Measurements from ENCODE around the gene BRICD5.
A peak's percentile ranks its signal among the peaks of the same experiment; 100 is the strongest.

The BRICD5 gene

DNA sequence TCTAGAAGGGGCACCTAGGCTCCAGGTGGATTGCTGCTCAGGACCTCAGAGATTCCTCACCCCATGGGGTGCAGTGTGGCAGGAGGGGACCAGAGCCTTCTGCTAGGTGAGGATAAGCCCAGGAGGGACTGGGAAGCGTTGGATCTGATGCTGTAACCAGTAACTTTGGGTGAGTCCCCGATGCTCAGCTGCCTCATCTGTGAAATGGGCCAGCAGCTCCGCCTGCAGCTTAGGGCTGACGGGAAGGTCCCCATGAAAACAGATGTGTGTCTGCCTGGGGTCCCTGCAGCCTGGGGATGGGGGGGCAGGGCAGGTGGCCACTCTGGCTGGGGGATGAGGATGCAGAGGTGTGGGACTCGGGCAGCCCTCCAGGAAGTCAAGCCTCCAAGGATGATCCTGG is 11.6 kb downstream of the BRICD5 start:
- DNase-seq (ENCODE audit: low read depth in 2 of 2) = no peak

- no peak for DNase-seq (ENCODE audit: low read depth in 2 of 2)
These were observed 12.4 kb downstream of the BRICD5 start for GRCh38 chr16:2198283-2198682.

- DNase-seq (ENCODE audit: low read depth in 2 of 2) = no peak
These were observed 12.9 kb downstream of the BRICD5 start for GRCh38 chr16:2197765-2198164.

DNA sequence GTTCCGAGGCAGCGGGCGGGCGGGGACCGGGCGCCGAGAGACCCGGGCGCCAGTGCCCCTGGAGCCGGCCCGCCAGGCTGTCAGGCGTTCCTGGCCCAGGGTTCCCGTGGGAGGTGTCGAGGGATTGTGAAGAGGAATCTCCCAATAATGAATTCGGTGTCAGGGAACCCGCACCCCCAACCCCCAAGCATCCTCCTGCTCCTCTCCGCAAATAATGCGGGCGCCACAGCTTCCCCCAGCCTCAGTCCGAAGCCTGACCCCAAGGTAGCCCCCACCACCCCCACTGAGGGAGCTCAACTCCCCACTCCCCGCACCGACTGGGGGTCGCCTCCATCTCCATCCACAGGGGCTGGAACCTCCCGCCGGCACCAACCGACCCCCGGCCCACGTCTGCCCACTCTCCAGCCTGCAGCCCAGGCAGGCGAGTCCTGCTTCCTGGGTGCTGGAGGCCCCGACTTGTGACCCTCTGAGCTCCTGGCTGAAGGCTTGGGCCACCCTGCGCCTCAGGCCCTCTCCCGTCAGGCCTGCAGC is 13.6 kb downstream of the BRICD5 start:
- DNase-seq (ENCODE audit: low read depth in 2 of 2) = no peak

DNA sequence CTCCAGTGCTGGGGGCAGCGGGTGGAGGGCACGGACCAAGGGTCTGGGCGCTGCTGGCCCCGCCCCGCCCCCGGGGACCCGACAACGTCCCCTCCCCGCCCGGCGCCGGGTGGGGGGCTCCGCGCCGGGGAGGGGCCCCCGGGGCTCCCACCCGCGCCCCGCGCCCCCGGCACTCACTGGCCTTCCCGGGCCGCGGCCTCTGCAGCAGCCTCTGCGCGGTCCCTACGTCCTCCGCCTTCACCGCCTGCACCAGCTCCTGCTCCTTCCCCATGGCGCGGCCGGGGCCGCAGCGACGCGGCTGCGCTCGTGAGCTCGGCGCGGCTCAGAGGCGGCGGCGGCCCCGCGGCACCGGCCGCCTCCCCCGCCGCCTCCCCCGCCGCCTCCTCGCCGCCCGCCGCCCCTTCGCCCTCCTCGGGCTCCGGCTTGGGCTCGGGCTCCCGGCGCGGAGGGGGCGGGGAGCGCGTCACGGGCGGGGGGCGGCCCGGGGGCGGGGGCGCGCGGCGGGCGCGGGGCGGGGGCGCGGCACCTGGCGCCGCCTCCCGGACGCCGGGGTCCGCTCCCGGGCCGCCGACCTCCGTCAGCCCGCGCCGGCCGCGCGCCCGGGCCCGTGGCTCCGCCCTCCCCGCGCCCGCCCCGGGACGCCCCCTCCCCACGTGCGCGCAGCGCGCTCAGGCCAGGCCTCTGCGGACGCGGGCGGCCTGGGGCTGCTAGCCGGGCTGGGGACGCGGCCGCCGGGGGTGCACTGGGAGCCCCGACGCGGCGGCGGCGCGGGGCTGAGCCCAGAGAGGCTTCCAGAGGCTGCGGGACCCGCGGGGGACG is 14.3 kb downstream of the BRICD5 start, which contains the start of gene CASKIN1:
Gene CASKIN1, minus strand, starts transcription at position 444 of the 819 bp plus-strand sequence. Its CDS starts 173 bp downstream, at position 271.
- DNase-seq (ENCODE audit: low read depth in 2 of 2) = no peak

DNA sequence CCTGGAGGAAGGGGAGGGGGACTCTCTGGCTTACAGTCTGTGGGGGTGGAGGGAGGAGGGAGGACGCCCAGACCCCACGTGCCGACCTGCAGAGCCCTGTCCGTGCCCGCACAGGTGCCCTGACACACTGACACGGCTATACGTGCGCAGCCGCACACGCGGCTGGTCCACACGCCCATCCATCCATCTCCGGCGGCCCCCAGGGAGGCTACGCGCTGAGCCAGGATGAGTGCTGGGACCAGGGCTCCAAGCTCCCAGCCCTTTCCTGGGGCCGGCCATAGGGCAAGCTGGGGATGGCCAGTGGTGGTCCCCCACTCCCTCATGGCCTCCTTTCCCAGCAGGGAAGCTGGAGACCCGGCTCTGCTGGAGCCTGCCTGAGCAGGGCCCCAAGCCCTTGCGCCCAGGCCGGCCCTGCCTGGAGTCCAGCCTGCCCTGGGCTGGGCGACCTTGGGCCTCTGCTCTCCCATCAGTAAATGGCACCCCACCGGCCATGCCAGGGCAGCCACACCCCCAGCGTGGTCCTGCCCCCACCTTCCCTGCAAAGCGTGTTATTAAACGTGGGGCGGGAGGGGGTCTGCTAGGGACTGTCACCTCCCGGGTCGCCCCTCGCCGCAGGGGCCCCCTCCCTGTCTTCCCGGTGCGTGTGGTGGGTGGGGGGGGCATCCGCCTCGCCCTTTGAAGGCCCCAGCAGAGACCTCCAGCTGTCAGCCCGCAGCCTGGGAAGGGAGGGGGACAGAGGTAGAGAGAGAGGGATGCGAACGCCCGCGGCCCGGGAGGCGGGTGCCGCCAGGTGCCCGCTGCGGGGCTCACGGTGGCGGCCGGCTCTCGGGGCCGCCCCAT is 15.1 kb downstream of the BRICD5 start:
- DNase-seq (ENCODE audit: low read depth in 2 of 2) = no peak

GRCh38 chr16:2194852-2195321 is 15.8 kb downstream of the BRICD5 start:
- DNase-seq (ENCODE audit: low read depth in 2 of 2) = peak in 1 of 2 donors; percentile 17

DNA sequence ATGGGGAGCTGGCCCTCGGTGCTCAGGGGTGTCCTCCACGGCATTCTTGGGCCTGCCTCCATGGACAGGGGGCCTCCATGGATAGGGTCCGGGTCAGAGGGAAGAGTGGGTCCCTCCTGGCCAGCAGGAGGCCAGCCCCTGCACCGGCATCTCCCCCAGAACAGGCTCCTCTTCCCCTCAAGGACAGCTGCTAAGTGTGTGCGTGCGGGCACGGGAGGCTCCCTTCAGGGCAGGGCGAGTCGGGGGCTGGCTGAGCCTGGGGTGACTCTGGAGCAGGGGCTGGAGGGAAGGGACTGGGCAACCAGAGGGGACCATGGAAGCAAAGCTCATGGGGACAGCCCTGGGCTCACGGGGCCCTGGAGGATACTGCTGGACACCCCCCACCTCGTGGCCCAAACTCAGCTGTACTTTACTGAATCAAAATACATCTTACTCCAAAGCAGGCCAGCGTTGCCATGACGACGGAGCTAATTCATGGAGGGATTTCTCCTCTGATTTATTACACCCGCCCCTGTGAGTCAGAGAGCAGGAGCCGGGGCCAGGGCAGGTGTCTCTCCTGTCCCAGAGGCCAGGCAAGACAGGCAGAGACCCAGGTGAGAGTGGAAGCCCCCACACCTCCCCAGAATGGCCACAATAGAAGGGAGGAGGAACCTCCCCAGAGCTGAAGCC is 16.4 kb downstream of the BRICD5 start:
- no peak for DNase-seq (ENCODE audit: low read depth in 2 of 2)

GRCh38 chr16:2191446-2191706 is 19.3 kb downstream of the BRICD5 start:
- DNase-seq (ENCODE audit: low read depth in 2 of 2) = no peak

DNA sequence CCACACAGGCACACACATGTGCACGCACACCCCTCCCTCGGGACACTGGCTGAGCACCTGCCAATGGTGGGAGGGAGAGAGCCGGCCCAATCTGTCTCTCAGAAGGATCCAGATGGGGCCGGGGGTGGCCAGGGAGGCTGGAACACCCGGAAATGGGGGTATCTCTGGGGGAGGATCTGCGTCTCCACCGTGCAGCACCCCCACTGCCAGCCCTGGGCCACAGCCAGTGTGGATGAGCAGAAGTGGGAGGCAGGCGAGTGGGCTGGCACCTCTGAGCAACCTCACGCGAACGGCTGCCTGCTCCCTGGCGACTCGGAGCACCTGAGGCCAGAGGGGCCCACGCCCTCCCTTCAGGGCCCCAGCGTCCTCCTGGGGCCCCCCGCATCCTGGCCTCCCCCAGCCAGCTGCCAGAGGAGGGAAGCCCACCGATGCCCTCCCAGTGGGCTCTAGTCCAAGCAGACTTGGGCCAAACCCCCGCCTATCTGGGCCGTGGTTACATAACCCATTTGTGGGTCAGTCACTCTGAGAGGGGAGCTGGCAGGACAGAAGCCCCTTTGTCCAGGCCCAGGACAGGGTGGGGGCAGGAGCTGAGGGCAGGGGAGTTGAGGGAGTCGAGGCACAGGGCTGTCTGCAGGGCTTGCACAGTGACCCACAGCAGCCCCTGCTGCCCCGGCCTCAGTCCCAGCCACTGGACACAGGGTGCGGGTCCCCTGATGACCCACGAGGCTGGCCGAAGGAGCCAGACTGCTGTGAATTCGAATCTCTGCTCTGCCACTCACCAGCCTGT is 19.8 kb downstream of the BRICD5 start:
- no peak for DNase-seq (ENCODE audit: low read depth in 2 of 2)

DNA sequence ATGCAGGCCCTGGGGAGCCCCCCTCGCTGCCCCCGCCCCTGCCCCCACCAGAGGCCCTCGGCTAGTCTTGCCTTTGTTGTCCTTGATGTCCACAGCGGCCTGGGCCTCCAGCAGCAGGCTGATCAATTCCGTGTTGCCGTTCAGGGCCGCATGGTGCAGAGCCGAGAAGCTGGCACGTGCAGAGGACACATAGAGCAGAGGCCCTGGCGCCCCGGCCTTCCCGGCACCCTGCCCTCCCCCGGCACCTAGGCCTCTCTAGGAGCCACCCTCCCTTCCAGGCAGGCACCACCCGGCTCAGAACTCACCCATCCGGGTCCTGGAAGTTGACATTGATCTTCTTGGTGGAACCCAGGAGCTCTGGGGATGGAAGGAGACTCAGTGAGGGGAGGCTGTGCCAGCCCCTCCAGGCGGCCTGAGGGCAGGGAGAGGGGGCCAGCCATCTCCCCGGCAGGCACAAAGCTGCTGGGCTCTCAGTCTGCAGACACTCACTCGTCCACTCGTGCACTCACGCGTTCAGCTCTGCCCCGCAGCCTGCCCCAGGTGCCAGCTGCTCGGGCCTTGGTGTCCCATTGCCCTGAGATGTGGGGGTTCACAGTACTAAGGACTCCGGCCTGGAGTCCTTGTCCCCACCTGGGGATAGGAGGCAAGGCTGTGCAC is 20.5 kb downstream of the BRICD5 start:
- no peak for DNase-seq (ENCODE audit: low read depth in 2 of 2)

DNA sequence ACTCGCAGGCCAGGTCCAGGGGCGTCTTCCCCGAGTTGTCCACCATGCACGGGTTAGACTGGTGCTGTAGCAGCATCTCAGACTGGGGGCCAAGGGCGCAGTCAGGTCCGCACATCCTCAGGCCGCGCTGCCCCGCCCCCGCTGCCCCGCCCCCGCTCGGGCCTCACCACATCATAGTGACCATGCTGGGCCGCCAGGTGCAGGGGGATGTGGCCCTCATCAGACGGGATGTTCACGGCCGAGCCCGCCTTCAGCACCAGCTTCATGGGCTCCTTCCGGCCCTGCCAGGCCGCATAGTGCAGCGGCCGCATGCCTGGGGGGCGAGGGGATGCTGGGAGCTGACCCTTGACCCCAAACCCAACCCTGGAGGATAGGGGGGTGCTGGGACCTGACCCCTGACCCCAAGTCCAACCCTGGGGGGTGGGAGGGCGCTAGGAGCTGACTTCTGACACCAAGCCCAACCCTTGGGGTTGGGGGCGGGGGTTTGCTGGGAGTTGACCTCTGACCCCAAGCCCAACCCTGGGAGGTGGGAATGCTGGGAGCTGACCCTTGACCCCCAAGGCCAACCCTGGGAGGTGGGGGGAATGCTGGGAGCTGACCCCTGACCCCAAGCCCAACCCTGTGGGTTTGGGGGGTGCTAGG is 21.3 kb downstream of the BRICD5 start:
- DNase-seq (ENCODE audit: low read depth in 2 of 2) = no peak

- no peak for DNase-seq (ENCODE audit: low read depth in 2 of 2)
These were observed 22.3 kb downstream of the BRICD5 start for GRCh38 chr16:2188395-2188794.

DNA sequence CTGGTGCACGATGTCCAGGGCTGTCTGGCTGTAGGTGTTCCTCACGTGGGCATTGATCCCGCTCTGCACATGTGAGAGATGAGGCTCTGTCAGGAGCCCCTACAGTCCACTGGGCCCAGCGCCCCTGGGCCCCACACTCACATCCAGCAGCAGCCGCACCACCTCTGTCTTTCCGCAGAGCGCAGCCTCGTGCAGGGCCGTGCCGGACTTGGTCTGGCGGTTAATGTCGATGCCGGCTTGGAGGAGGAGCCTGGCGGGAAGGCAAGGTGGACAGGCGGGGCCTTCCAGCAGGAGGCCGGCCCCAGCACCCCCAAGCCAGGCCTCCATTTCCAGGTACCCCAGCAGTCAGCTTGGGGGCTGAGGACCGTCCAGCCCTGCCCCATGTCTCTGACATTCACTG is 23.5 kb downstream of the BRICD5 start:
- DNase-seq (ENCODE audit: low read depth in 2 of 2) = no peak

- DNase-seq (ENCODE audit: low read depth in 2 of 2) = no peak
These were observed 24.2 kb downstream of the BRICD5 start for GRCh38 chr16:2186505-2186904.

DNA sequence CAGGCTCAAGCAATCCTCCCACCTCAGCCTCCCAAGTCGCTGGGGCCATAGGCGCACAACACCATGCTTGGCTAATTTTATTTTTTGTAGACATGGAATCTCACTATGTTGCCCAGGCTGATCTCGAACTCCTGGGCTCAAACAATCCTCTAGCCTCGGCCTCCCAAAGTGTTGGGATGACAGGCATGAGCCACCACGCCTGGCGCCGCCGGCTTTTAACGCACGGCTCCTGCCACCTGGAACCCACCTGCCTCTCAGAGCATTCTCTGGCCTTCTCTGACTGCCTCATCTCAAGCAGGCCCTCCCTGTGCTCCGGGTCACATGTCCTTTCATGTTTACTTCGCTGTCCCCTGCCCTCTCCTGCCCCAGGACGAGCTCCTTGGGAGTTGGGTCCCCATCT is 24.6 kb downstream of the BRICD5 start:
- no peak for DNase-seq (ENCODE audit: low read depth in 2 of 2)

DNA sequence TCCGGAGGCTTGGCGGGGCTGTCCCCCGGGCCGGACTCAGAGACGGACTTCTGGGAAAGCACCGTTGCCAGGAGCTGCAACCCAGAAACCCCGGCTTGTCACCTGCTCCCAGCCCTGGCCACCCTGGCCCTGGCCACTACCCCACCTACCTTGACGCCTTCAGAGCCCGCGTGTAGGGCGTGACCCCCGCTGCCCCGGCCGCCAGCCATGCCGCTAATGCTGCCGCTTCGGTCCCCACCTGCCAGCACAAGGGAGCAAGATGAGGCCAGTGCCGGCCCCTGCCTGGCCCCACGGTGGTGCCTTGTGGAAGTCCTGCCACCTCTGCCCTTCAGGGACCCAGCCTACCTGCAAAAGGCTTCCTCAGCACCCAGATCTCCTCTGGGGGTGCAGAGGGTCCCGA is 25.7 kb downstream of the BRICD5 start:
- DNase-seq (ENCODE audit: low read depth in 2 of 2) = no peak

- no peak for DNase-seq (ENCODE audit: low read depth in 2 of 2)
These were observed 26.3 kb downstream of the BRICD5 start for GRCh38 chr16:2184346-2184745.

GRCh38 chr16:2183671-2184070 is 27.0 kb downstream of the BRICD5 start:
- no peak for DNase-seq (ENCODE audit: low read depth in 2 of 2)

- no peak for DNase-seq (ENCODE audit: low read depth in 2 of 2)
These were observed 28.7 kb downstream of the BRICD5 start for GRCh38 chr16:2181952-2182351.

Measured in stimulated activated CD8-positive, alpha-beta memory T cell treated with anti-CD3 and anti-CD28 coated beads, Interleukin-2, amount 100 ng/mL, for 1 hour (primary cell).